ENCODE data around the gene TNK1. TPM values are rescaled to one million over a fixed set of nuclear protein-coding genes. Genes with fewer than 3 reads are reported as not detected.

Gene TNK1
- polyA plus RNA-seq, 1 of the 3 experiments (the other 2 are of a cell fraction): 0.64 TPM

GRCh38 chr17:7413346-7413985, 32.6 kb downstream of the TNK1 start (continued):
- TF ChIP-seq USF1 (IDR thresholded peaks at IDR 0.05; ENCODE audit: borderline replicate concordance, low read depth) (no peak), SMC3 (IDR thresholded peaks at IDR 0.05; ENCODE audit: low read depth, low read length) (no peak), JUND (IDR thresholded peaks at IDR 0.05) (no peak)

- H3K79me2 ChIP-seq (ENCODE audit: insufficient read depth): no peaks in the 10 kb centered on the region
- 100% methylated on average over 8 of the region's 14 CpGs for WGBS (ENCODE audit: low lambda C conversion rate)
- no peak overlapping the region for H2AFZ ChIP-seq (ENCODE audit: low read depth)
- H3K36me3 ChIP-seq (replicated peaks in 1 of 2; ENCODE audit: control insufficient read depth in 1 of 2, insufficient read depth in 2 of 2, low read length in 1 of 2): peaks cover under 1 to 54% of the 10 kb centered on the region in 2 experiments
- ChIA-PET CTCF (interaction anchor here (0.9 to 1.6 kb wide), 2 partner anchors 10 to 11 kb away, joined by 3 to 4 read pairs; partner anchors contain the start of gene TMEM256), POLR2A (no interaction called here)
- DNase-seq: no peak
- H3K4me1 ChIP-seq (ENCODE audit: control insufficient read depth in 1 of 2, insufficient read depth in 2 of 2, low read depth in 1 of 2, low read length in 1 of 2): no peaks in the 10 kb centered on the region
- H3K27me3 ChIP-seq (ENCODE audit: insufficient read depth): no peaks in the 10 kb centered on the region
- no peak for TF ChIP-seq FOXM1 (IDR thresholded peaks at IDR 0.05; ENCODE audit: low read depth)
- no peak for TF ChIP-seq EP300 (IDR thresholded peaks at IDR 0.05; ENCODE audit: borderline replicate concordance in 1 of 2, low read depth in 1 of 2, low read length in 1 of 2)
- H3K9me2 ChIP-seq: no peaks in the 10 kb centered on the region
- H3K27ac ChIP-seq (ENCODE audit: low read depth in 2 of 2, low read length in 1 of 2): no peak overlapping the region
- H3K9me3 ChIP-seq: no peaks in the 10 kb centered on the region
- no peak overlapping the region for H3K4me3 ChIP-seq (ENCODE audit: low read depth in 2 of 2, low read length in 1 of 2)
- H3F3A ChIP-seq (replicated peaks; ENCODE audit: insufficient read depth): no peaks in the 10 kb centered on the region
- H3K9ac ChIP-seq: no peak overlapping the region
- H4K20me1 ChIP-seq (ENCODE audit: insufficient read depth): no peaks in the 10 kb centered on the region
- no peak overlapping the region for H3K4me2 ChIP-seq
Measured at GRCh38 chr17:7414837-7415236, 33.9 kb downstream of the TNK1 start.

GRCh38 chr17:7415784-7416183, 34.9 kb downstream of the TNK1 start:
- no peak overlapping the region for H3K4me3 ChIP-seq (ENCODE audit: low read depth in 2 of 2, low read length in 1 of 2)
- no peaks in the 10 kb centered on the region for H3K9me3 ChIP-seq
- no peaks in the 10 kb centered on the region for H4K20me1 ChIP-seq (ENCODE audit: insufficient read depth)
- H2AFZ ChIP-seq (ENCODE audit: low read depth): no peak overlapping the region
- no peaks in the 10 kb centered on the region; a peak in 1 of 4 replicates for H3K4me1 ChIP-seq (ENCODE audit: control insufficient read depth in 1 of 2, insufficient read depth in 2 of 2, low read depth in 1 of 2, low read length in 1 of 2)
- H3K9me2 ChIP-seq: no peaks in the 10 kb centered on the region
- TF ChIP-seq NRF1 (IDR thresholded peaks at IDR 0.05; ENCODE audit: low read depth, low read length): no peak
- TF ChIP-seq JUND (IDR thresholded peaks at IDR 0.05): no peak
- TF ChIP-seq GATA2 (CRISPR knock-in tag; IDR thresholded peaks at IDR 0.05): no peak
- TF ChIP-seq EP300 (IDR thresholded peaks at IDR 0.05; ENCODE audit: borderline replicate concordance in 1 of 2, low read depth in 1 of 2, low read length in 1 of 2): no peak
- TF ChIP-seq SMC3 (IDR thresholded peaks at IDR 0.05; ENCODE audit: low read depth, low read length): no peak
- TF ChIP-seq FOXM1 (IDR thresholded peaks at IDR 0.05; ENCODE audit: low read depth): no peak
- TF ChIP-seq MAX (IDR thresholded peaks at IDR 0.05; ENCODE audit: low read depth): no peak
- TF ChIP-seq IRF3 (IDR thresholded peaks at IDR 0.05; ENCODE audit: low read depth, low read length): no peak
- TF ChIP-seq CTCF (IDR thresholded peaks at IDR 0.05): no peak
- TF ChIP-seq YY1 (IDR thresholded peaks at IDR 0.05; ENCODE audit: low read depth): no peak
- TF ChIP-seq TAF1 (IDR thresholded peaks at IDR 0.05; ENCODE audit: borderline replicate concordance, low read depth, low read length): no peak
- H3K36me3 ChIP-seq (replicated peaks in 1 of 2; ENCODE audit: control insufficient read depth in 1 of 2, insufficient read depth in 2 of 2, low read length in 1 of 2): peaks cover 0 to 49% of the 10 kb centered on the region in 2 experiments
- no peak overlapping the region for H3K27ac ChIP-seq (ENCODE audit: low read depth in 2 of 2, low read length in 1 of 2)
- no peak overlapping the region for H3K4me2 ChIP-seq
- DNase-seq: no peak
- 94% methylated on average over 10 of the region's 23 CpGs for WGBS (ENCODE audit: low lambda C conversion rate)
- CTCF ChIA-PET: interaction anchor here (2.0 kb wide), 1 partner anchor 9 kb away, joined by 6 read pairs; the partner anchor contains the start of gene NLGN2
- no peak overlapping the region for H3K9ac ChIP-seq
- H3F3A ChIP-seq (replicated peaks; ENCODE audit: insufficient read depth): no peaks in the 10 kb centered on the region
- H3K79me2 ChIP-seq (ENCODE audit: insufficient read depth): no peaks in the 10 kb centered on the region
- POLR2A ChIA-PET: no interaction called here
- no peaks in the 10 kb centered on the region for H3K27me3 ChIP-seq (ENCODE audit: insufficient read depth)
